HEK293 (cell line): ENCODE data around the gene R3HDM4.

Experiments used
- CTCF ChIP-seq: fragments of 450-650 bp; formaldehyde crosslinking; IDR thresholded peaks from 2 replicates; pipeline ENCODE4 v1.5.1; 2016; ENCODE audit warnings: missing biosample characterization, missing genetic modification characterization
- YY1 ChIP-seq: fragments of 450-650 bp; formaldehyde crosslinking; IDR thresholded peaks from 2 replicates; pipeline ENCODE4 v1.5.1; 2018; ENCODE audit warnings: missing biosample characterization, missing genetic modification characterization
- ZBTB17 ChIP-seq: fragments of 450-650 bp; formaldehyde crosslinking; IDR thresholded peaks from 2 replicates; pipeline ENCODE4 v1.5.1; 2016; ENCODE audit warnings: missing biosample characterization, missing genetic modification characterization
- ZNF350 ChIP-seq: fragments of 450-650 bp; formaldehyde crosslinking; IDR thresholded peaks from 2 replicates; pipeline ENCODE4 v1.5.0; 2017; ENCODE audit warnings: missing biosample characterization, mild to moderate bottlenecking, missing genetic modification characterization
- ZSCAN23 ChIP-seq: fragments of 450-650 bp; formaldehyde crosslinking; IDR thresholded peaks from 2 replicates; pipeline ENCODE4 v1.5.1; 2016; ENCODE audit warnings: missing biosample characterization, missing genetic modification characterization

- TF ChIP-seq ZNF350 (tag by site-specific recombination) (no peak), ZSCAN23 (tag by site-specific recombination) (no peak), YY1 (tag by site-specific recombination) (no peak), ZBTB17 (tag by site-specific recombination) (no peak), CTCF (tag by site-specific recombination) (no peak)
Measured at GRCh38 chr19:955803-956765, 43.1 kb upstream of the R3HDM4 start.
